Liver (tissue), 3 donors: ENCODE measurements around the gene CDC42BPG.

Experiments
- CTCF ChIP-seq: fragments of 150-350 bp; IDR thresholded peaks from 2 replicates; pipeline ENCODE4 v1.5.1; 2017; ENCODE audit warnings: improper control_type of control experiment, low read depth, low read length; ENCODE audit not compliant: missing input control
- GABPA ChIP-seq, 2 donors: IDR thresholded peaks in 1 of 2; conservative IDR thresholded peaks in 1 of 2; 2 replicates each; pipeline ENCODE4 v1.6.1; 2016; ENCODE audit warnings: antibody characterized with exemption in 2 of 2, mild to moderate bottlenecking in 1 of 2, moderate library complexity in 1 of 2
- JUND ChIP-seq, 2 donors: IDR thresholded peaks; 2 replicates each; pipeline ENCODE4 v1.6.1; 2016; ENCODE audit warnings: antibody characterized with exemption in 2 of 2
- MAX ChIP-seq: IDR thresholded peaks from 2 replicates; pipeline ENCODE4 v1.6.1; 2016; ENCODE audit warnings: antibody characterized with exemption
- REST ChIP-seq: IDR thresholded peaks from 2 replicates; pipeline ENCODE4 v1.6.1; 2016; ENCODE audit warnings: antibody characterized with exemption, mild to moderate bottlenecking
- TAF1 ChIP-seq: conservative IDR thresholded peaks from 2 replicates; pipeline ENCODE4 v1.6.1; 2016; ENCODE audit warnings: antibody characterized with exemption, mild to moderate bottlenecking
- YY1 ChIP-seq: IDR thresholded peaks from 2 replicates; pipeline ENCODE4 v1.6.1; 2016; ENCODE audit warnings: antibody characterized with exemption, mild to moderate bottlenecking
- ZBTB33 ChIP-seq: IDR thresholded peaks from 2 replicates; pipeline ENCODE4 v1.6.1; 2016; ENCODE audit warnings: antibody characterized with exemption
- donor health status: healthy.
- donor health status: healthy.

- no peak for TF ChIP-seq CTCF
- no peak for TF ChIP-seq GABPA (IDR thresholded peaks at IDR 0.05 in 1 of 2, conservative IDR thresholded peaks at IDR 0.05 in 1 of 2)
- no peak for TF ChIP-seq JUND (IDR thresholded peaks at IDR 0.05)
- TF ChIP-seq ZBTB33 = no peak
- TF ChIP-seq MAX = no peak
- no peak for TF ChIP-seq YY1
- no peak for TF ChIP-seq TAF1
- TF ChIP-seq REST = no peak
Measured at GRCh38 chr11:64834723-64835615, 9.5 kb downstream of the CDC42BPG start.
